Breast epithelium (tissue), 3 donors: ENCODE data around the gene ATL2.

Experiments
- POLR2A ChIP-seq: fragments of 450-650 bp; IDR thresholded peaks from one replicate; pipeline ENCODE4 v1.6.1; 2016; ENCODE audit warnings: antibody characterized with exemption, mild to moderate bottlenecking, moderate library complexity
- POLR2AphosphoS5 ChIP-seq, 3 donors: sonication (generic); formaldehyde crosslinking; IDR thresholded peaks; one replicate each; pipeline ENCODE4 v1.6.1; 2017; ENCODE audit warnings: antibody characterized with exemption in 3 of 3
- TF ChIP-seq, protein P1 (sequence below), 3 donors: fragments of 450-650 bp; IDR thresholded peaks; one replicate each; pipeline ENCODE4 v1.5.1; 2016 to 2017; ENCODE audit warnings: antibody characterized with exemption in 3 of 3, mild to moderate bottlenecking in 3 of 3, moderate library complexity in 3 of 3

DNA sequence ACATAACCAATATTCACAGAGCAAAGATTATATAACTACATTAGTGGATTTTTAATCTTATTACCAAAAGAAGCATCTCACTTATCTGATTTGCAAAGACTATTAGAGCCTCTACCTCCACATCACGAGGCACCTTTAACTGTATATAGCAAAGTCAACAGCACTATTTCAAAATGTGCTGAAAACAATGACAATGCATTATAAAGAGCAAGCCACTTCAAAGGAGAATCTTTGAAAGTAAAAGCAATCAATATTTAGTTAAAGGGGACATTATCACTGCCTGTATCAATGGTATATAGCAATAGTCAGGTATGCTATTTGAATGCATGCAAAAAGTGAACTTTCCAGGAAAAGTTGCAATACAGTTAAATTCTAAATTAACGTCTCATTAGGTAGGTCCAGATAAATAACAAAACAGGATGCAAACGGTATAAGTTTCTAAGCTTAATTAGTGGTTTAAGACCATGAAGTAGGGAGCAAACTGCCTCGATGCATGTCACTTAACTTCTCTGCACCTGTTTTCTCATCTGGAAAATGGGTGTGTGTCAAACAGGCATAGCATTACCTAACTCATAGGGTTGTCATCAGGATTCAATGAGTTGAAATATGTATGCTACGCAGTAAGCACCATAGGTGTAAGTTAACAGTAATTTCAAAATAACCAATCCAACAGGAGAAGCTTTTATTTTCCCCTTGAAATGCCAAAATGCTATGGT, 31.6 kb downstream of the ATL2 start:
- no peak for TF ChIP-seq POLR2AphosphoS5 (IDR thresholded peaks at IDR 0.05)
- TF ChIP-seq, protein P1, sequence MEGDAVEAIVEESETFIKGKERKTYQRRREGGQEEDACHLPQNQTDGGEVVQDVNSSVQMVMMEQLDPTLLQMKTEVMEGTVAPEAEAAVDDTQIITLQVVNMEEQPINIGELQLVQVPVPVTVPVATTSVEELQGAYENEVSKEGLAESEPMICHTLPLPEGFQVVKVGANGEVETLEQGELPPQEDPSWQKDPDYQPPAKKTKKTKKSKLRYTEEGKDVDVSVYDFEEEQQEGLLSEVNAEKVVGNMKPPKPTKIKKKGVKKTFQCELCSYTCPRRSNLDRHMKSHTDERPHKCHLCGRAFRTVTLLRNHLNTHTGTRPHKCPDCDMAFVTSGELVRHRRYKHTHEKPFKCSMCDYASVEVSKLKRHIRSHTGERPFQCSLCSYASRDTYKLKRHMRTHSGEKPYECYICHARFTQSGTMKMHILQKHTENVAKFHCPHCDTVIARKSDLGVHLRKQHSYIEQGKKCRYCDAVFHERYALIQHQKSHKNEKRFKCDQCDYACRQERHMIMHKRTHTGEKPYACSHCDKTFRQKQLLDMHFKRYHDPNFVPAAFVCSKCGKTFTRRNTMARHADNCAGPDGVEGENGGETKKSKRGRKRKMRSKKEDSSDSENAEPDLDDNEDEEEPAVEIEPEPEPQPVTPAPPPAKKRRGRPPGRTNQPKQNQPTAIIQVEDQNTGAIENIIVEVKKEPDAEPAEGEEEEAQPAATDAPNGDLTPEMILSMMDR (IDR thresholded peaks at IDR 0.05), result no peak
- no peak for TF ChIP-seq POLR2A
